ENCODE results near the gene SMTNL2. TPM values are rescaled to one million over a fixed set of nuclear protein-coding genes. Genes with fewer than 3 reads are reported as not detected.

SMTNL2 gene
- 95.6 TPM for total RNA-seq

DNA sequence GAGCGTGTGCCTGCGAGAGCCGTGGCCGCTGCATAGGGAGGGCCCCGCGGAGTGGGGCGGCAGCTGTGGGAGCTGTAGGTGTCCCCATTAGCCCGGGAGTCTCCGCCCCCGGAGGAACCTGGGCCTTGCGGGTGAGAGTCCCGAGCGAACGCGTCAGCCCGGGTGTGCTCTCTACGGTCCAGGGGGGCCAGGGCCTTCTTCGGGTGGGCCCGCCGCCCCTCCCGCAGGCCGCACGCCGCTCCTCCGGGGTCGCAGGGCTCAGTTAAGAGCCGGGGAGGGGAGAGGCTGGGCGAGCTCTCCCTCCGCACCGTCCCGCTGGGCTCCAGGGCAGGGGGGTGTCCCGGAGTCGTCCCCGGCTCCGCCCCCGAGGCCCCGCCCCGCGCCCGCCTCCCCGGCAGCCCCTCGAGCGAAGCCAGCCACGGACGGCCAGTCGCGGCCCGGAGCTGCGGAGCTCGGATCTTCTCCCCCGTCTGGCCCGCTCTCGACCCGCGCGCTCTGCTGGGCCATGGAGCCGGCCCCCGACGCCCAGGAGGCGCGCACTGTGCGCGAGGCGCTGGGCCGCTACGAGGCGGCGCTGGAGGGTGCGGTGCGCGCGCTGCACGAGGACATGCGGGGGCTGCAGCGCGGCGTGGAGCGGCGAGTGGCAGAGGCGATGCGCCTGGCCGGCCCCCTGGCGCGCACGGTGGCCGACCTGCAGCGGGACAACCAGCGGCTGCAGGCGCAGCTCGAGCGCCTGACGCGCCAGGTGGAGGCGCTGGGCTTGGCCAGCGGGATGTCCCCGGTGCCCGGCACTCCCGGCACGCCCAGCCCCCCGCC is at the start of gene SMTNL2:
SMTNL2 (plus strand) TSS at position 429 of the 816 bp plus-strand sequence; CDS start at position 506, 77 bp downstream.

DNA sequence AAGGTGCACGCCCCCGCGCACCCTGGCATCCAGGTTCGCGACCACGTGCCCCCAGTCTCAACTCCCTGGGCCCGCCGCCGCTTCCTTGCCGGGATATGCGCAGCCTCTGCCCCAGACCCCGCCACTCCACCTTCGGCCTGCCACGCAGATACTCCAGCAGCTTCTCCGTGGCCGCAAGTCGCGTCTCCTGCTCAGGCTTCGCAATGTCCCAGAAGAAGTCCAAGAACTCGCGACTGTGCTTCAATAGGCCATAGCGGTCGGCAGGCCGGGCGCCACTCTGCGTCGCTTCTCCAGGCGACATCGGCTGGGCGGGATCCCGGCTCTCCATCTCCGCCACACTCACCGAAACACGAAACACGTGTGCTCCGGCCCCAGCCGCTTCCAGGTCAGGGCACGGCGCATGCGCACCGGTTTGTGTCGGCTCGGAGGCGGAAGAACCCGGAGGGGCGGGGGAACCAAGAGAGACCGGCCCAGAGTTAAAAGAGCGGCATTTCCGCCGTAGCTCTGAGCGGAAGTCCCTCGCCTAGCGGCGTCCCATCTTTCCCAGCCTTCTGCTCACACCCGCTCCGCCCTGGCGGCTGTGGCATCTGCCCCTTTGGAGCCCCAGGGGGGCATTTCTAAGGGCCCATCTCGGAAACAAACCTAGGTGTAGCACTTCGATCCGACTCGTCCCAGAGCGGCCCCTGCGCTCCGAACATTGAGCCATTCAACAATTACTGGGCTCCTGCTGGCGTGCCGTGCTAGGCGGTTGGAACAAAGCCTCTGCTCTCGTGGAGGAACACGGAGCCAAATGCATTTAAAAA is 29.1 kb upstream of the SMTNL2 start, which contains the start of gene MYBBP1A:
MYBBP1A (minus strand) TSS at position 388 of the 803 bp plus-strand sequence; CDS start at position 328, 60 bp downstream.

DNA sequence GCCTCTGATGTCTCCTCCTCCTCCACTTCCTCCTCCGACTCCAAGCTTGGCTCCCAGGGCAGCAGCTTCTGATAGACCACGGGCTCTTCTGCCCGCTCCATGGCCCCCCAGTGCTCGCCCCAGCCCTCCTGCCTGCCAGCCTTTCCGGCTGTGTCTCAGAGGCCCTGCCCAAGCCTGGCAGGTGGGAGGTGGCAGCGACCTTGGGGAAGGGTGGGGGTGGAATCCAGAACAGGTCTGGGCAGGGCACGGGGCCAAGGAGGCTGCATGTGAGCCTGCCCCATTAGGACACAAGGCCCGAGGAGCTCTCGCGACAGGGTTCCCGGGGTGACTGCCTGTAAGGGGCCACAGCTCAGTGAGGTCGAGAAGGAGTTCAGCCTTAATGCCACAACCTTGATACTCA is 23.9 kb upstream of the SMTNL2 start, which contains the start of gene GGT6:
GGT6 (minus strand) TSS at position 157 of the 400 bp plus-strand sequence; CDS start at position 101, 56 bp downstream.

GRCh38 chr17:4641297-4642195 is 57.2 kb downstream of the SMTNL2 start, which contains the start of gene ALOX15:
ALOX15 (minus strand) TSS chr17:4641678; CDS start chr17:4641651, 27 bp downstream.

Small RNA genes within 50 kb of the gene (small RNA-seq; reads per million reads assigned to genes)
- not detected for gene RNU6-955P (ENCODE audit: low replicate concordance)

Other genes with a start within 250 kb of the SMTNL2 start
- 54.5 TPM for gene UBE2G1, start 217.9 kb upstream of the SMTNL2 start, total RNA-seq
- gene SPNS3, start 150.6 kb upstream of the SMTNL2 start, total RNA-seq = 2.7 TPM
- gene SPNS2, start 85.6 kb upstream of the SMTNL2 start, total RNA-seq = 40.5 TPM
- gene MYBBP1A, start 29.1 kb upstream of the SMTNL2 start, total RNA-seq = 38.4 TPM
- gene GGT6, start 24.0 kb upstream of the SMTNL2 start, total RNA-seq = 15.0 TPM
- 0.58 TPM for gene ALOX15, start 57.1 kb downstream of the SMTNL2 start, total RNA-seq
- gene PELP1, start 119.6 kb downstream of the SMTNL2 start, total RNA-seq = 76.5 TPM
- 21.9 TPM for gene ARRB2, start 126.1 kb downstream of the SMTNL2 start, total RNA-seq
- gene MED11, start 146.9 kb downstream of the SMTNL2 start, total RNA-seq = 19.4 TPM
- gene ZMYND15, start 155.3 kb downstream of the SMTNL2 start, total RNA-seq = 0.99 TPM
- 14.1 TPM for gene CXCL16, start 155.4 kb downstream of the SMTNL2 start, total RNA-seq
- gene TM4SF5, start 187.4 kb downstream of the SMTNL2 start, total RNA-seq = 0.53 TPM
- gene VMO1, start 201.8 kb downstream of the SMTNL2 start, total RNA-seq = 1.9 TPM
- gene GLTPD2, start 204.4 kb downstream of the SMTNL2 start, total RNA-seq = 5.0 TPM
- 118 TPM for gene PSMB6, start 211.6 kb downstream of the SMTNL2 start, total RNA-seq
- gene PLD2, start 222.6 kb downstream of the SMTNL2 start, total RNA-seq = 28.2 TPM
- gene MINK1, start 248.8 kb downstream of the SMTNL2 start, total RNA-seq = 46.9 TPM

All from metanephros (tissue), 2 donors.